Muscle of arm (tissue), 12 donors: ENCODE measurements around the gene B9D1. TPM values are rescaled to one million over a fixed set of nuclear protein-coding genes. Genes with fewer than 3 reads are reported as not detected.

Experiments used
- DNase-seq: peaks from one replicate; pipeline ENCODE4 v3.0.0-alpha.2; 2013
- polyA plus RNA-seq, 12 donors: library from polyadenylated mRNA; unstranded; fragments of 120-200 nt; gene quantifications; one replicate each; pipeline ENCODE4 v1.2.1, GENCODE V29; 2013; ENCODE audit not compliant: insufficient read length in 12 of 12

The B9D1 gene
- polyA plus RNA-seq, 12 donors = 4.8 to 11.5 (median 6.2) TPM; not detected in 2

GRCh38 chr17:19339341-19339815 is 23.1 kb downstream of the B9D1 start:
- no peak for DNase-seq

- DNase-seq = no peak
Measured at GRCh38 chr17:19338031-19338990, 24.2 kb downstream of the B9D1 start.

- no peak for DNase-seq
Measured at GRCh38 chr17:19337712-19338023, 24.9 kb downstream of the B9D1 start.

GRCh38 chr17:19336938-19337711 is 25.4 kb downstream of the B9D1 start:
- DNase-seq = no peak

GRCh38 chr17:19335951-19336631 is 26.4 kb downstream of the B9D1 start:
- DNase-seq = no peak

- no peak for DNase-seq
Measured at GRCh38 chr17:19334331-19334730, 28.2 kb downstream of the B9D1 start.

- DNase-seq = no peak
Measured at GRCh38 chr17:19333736-19334290, 28.7 kb downstream of the B9D1 start.

- no peak for DNase-seq
Measured at GRCh38 chr17:19333132-19333440, 29.4 kb downstream of the B9D1 start.

GRCh38 chr17:19332371-19333131 is 30.0 kb downstream of the B9D1 start:
- no peak for DNase-seq

GRCh38 chr17:19331543-19332245 is 30.8 kb downstream of the B9D1 start:
- DNase-seq = no peak

GRCh38 chr17:19331134-19331533 is 31.4 kb downstream of the B9D1 start:
- no peak for DNase-seq

- DNase-seq = no peak
Measured at GRCh38 chr17:19330271-19330670, 32.3 kb downstream of the B9D1 start.

- DNase-seq = no peak
Measured at GRCh38 chr17:19329839-19330238, 32.7 kb downstream of the B9D1 start.

GRCh38 chr17:19329136-19329535 is 33.4 kb downstream of the B9D1 start:
- DNase-seq = no peak

- DNase-seq = no peak
Measured at GRCh38 chr17:19328441-19329061, 34.0 kb downstream of the B9D1 start.

- no peak for DNase-seq
Measured at GRCh38 chr17:19327031-19327783, 35.3 kb downstream of the B9D1 start.

GRCh38 chr17:19325542-19325941 is 37.0 kb downstream of the B9D1 start:
- DNase-seq = no peak

GRCh38 chr17:19322861-19323260 is 39.7 kb downstream of the B9D1 start:
- no peak for DNase-seq

GRCh38 chr17:19322129-19322505 is 40.4 kb downstream of the B9D1 start:
- DNase-seq = no peak
